ENCODE results near the gene DNAH3.

The DNAH3 gene

GRCh38 chr16:20899071-20899470, 251.6 kb downstream of the DNAH3 start:
- no peaks in the 10 kb centered on the region for H3K9me3 Mint-ChIP-seq
- TF ChIP-seq CTCF (IDR thresholded peaks at IDR 0.05), result no peak
- no peak overlapping the region for H3K27ac Mint-ChIP-seq
- peaks cover 35% of the 10 kb centered on the region for H3K36me3 Mint-ChIP-seq (ENCODE audit: low read depth)
- H3K27me3 Mint-ChIP-seq (ENCODE audit: low read depth, poor library complexity), result peaks cover 3% of the 10 kb centered on the region
- DNase-seq, result no peak
- peaks cover 59% of the 10 kb centered on the region for H3K4me1 Mint-ChIP-seq
- peak overlapping the region; percentile 90 for H3K4me3 Mint-ChIP-seq

- Mint-ChIP-seq H3K4me1 (peaks cover 48% of the 10 kb centered on the region), H3K9me3 (no peaks in the 10 kb centered on the region), H3K27me3 (ENCODE audit: low read depth, poor library complexity) (peaks cover 3% of the 10 kb centered on the region), H3K4me3 (peak overlapping the region; percentile 90), H3K36me3 (ENCODE audit: low read depth) (peaks cover 34% of the 10 kb centered on the region), H3K27ac (peak overlapping the region; percentile 64)
- no peak for DNase-seq
- no peak for TF ChIP-seq CTCF (IDR thresholded peaks at IDR 0.05)
Observed at GRCh38 chr16:20897922-20898321, 252.7 kb downstream of the DNAH3 start.

- H3K27me3 Mint-ChIP-seq (ENCODE audit: low read depth, poor library complexity), result peaks cover 3% of the 10 kb centered on the region
- peaks cover 33% of the 10 kb centered on the region for H3K36me3 Mint-ChIP-seq (ENCODE audit: low read depth)
- peaks cover 42% of the 10 kb centered on the region for H3K4me1 Mint-ChIP-seq
- peak overlapping the region; percentile 64 for H3K27ac Mint-ChIP-seq
- no peak for TF ChIP-seq CTCF (IDR thresholded peaks at IDR 0.05)
- no peak for DNase-seq
- H3K4me3 Mint-ChIP-seq, result peak overlapping the region; percentile 90
- H3K9me3 Mint-ChIP-seq, result no peaks in the 10 kb centered on the region
Observed at GRCh38 chr16:20897253-20897897, 253.3 kb downstream of the DNAH3 start.

- no peak overlapping the region for H3K4me3 Mint-ChIP-seq
- H3K36me3 Mint-ChIP-seq (ENCODE audit: low read depth), result peaks cover 36% of the 10 kb centered on the region
- peaks cover 26% of the 10 kb centered on the region for H3K4me1 Mint-ChIP-seq
- no peaks in the 10 kb centered on the region for H3K27me3 Mint-ChIP-seq (ENCODE audit: low read depth, poor library complexity)
- TF ChIP-seq CTCF (IDR thresholded peaks at IDR 0.05), result no peak
- no peak for DNase-seq
- H3K27ac Mint-ChIP-seq, result no peak overlapping the region
- no peaks in the 10 kb centered on the region for H3K9me3 Mint-ChIP-seq
Observed at GRCh38 chr16:20894388-20894787, 256.3 kb downstream of the DNAH3 start.

- no peaks in the 10 kb centered on the region for H3K9me3 Mint-ChIP-seq
- no peak for TF ChIP-seq CTCF (IDR thresholded peaks at IDR 0.05)
- no peaks in the 10 kb centered on the region for H3K4me1 Mint-ChIP-seq
- H3K4me3 Mint-ChIP-seq, result no peak overlapping the region
- no peak for DNase-seq
- no peaks in the 10 kb centered on the region for H3K27me3 Mint-ChIP-seq (ENCODE audit: low read depth, poor library complexity)
- H3K27ac Mint-ChIP-seq, result no peak overlapping the region
- peaks cover 19% of the 10 kb centered on the region for H3K36me3 Mint-ChIP-seq (ENCODE audit: low read depth)
Observed at GRCh38 chr16:20889625-20890275, 260.9 kb downstream of the DNAH3 start.

GRCh38 chr16:20887207-20887606, 263.4 kb downstream of the DNAH3 start:
- H3K27ac Mint-ChIP-seq, result no peak overlapping the region

More at GRCh38 chr16:20887207-20887606, 263.4 kb downstream of the DNAH3 start:
- Mint-ChIP-seq H3K27me3 (ENCODE audit: low read depth, poor library complexity) (no peaks in the 10 kb centered on the region), H3K9me3 (no peaks in the 10 kb centered on the region), H3K36me3 (ENCODE audit: low read depth) (peaks cover 28% of the 10 kb centered on the region), H3K4me3 (no peak overlapping the region), H3K4me1 (peaks cover under 1% of the 10 kb centered on the region)
- no peak for DNase-seq
- TF ChIP-seq CTCF (IDR thresholded peaks at IDR 0.05), result no peak
